NCI-H2081 treated with DMSO at 0.1 percent for 48 hours (cell line): ENCODE measurements around the gene RNF13.
"Not testable (repeated sequence)": the region's sequence is repeated elsewhere in the genome, so short reads cannot be mapped to it uniquely, and the experiment has no call there.

Source experiments
- DNase-seq: peaks from one replicate; lab custom pipeline; 2025; lab: John Stamatoyannopoulos, UW

RNF13 gene

GRCh38 chr3:149957361-149958125 is 144.5 kb downstream of the RNF13 start:
- DNase-seq = no peak

GRCh38 chr3:149958171-149958796 is 145.3 kb downstream of the RNF13 start:
- no peak for DNase-seq

DNA sequence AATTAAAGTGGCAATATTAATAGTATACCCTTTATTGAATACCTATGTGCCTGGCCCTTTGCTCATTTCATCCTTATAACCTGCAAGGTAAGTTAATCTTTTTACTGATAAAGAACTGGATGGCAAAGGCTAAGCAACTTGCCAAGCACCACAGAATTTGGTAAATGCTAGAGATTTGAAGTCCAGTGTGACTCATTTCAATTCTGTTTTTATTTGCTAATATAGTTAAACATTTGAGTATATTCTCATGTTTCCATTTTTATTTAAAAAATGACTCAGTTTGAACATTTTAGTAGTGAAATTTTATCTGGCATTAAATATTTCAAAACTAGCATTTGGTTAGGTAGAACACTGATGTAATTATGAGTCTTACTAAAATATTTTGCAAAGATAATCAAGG is 146.4 kb downstream of the RNF13 start:
- no peak for DNase-seq

DNA sequence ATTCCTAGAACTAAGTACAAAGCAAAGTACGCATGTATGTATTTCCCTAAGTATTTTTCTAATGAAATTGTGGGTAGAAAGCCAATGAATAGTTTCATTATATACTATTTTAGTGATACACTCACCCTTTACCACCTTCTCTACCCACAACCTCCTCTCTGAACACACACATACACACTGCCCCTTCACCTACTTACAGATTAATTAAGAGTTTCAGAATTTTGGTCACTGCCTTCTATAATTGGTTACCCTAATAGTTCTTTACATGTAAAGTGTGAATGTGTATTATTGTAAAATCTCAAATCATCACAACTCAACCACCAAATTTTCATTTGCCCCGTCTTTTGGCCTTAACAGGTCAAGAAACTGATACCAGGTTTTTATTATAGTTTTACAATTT is 150.5 kb downstream of the RNF13 start:
- no peak for DNase-seq

DNA sequence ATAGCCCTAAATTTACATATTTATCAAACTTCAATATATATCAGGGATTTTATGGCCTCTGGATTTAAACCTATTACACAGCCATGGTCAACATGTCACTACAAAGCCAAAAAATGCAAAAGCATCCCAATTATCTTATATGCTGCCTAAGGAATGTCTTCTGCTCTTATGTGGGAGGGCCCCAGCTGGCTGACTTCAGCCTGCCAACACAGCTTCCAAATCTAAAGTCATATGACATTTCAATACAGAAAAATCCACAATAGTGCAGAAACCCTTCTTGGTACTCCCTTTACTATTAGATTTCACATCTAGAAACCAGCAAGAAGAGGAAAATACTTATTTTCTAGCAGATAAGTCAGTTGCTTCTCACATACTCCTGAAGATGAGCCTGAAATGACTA is 151.3 kb downstream of the RNF13 start:
- DNase-seq = no peak

DNA sequence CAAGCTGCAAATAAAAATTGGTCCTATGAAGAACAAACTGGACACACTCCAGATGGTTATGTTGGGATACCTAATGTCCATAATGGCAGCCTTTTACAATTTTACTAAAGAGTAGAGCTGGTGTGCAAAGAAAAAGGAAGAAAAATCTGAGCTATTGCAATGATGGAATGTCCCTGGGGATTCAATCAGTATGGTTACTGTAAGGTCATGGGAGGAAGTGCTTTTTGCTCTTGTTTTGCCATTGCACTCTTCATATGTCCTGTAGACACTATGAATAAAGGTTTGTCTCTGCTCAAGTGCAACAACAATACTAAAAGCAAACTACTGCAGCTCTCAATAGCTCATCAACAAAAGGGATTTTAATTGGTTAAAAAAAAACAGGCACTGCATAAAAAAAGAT is 152.3 kb downstream of the RNF13 start:
- DNase-seq = no peak

- DNase-seq = peak; percentile 65
Measured at GRCh38 chr3:149967086-149967685, 154.2 kb downstream of the RNF13 start.

DNA sequence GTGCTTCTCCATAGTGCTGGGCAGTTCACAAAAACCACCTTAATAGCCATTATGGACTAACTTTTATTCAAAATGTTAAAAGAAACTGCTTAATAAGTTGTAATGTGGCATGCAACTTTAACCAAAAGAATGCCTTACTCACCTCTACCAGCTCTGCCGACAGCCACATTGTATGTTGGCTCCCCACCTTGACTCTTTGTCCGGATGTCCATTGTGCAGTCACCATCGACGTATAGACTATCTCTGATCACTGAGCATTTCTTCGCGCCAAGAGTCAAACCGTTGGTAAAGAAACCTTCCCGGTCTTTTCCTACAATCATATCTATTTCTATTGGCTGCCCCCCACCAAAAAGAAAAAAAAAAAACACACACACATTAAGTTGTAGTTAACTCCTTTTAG is 155.2 kb downstream of the RNF13 start:
- peak; percentile 31 for DNase-seq

GRCh38 chr3:149969110-149969939 is 156.3 kb downstream of the RNF13 start:
- peak; percentile 52 for DNase-seq

DNA sequence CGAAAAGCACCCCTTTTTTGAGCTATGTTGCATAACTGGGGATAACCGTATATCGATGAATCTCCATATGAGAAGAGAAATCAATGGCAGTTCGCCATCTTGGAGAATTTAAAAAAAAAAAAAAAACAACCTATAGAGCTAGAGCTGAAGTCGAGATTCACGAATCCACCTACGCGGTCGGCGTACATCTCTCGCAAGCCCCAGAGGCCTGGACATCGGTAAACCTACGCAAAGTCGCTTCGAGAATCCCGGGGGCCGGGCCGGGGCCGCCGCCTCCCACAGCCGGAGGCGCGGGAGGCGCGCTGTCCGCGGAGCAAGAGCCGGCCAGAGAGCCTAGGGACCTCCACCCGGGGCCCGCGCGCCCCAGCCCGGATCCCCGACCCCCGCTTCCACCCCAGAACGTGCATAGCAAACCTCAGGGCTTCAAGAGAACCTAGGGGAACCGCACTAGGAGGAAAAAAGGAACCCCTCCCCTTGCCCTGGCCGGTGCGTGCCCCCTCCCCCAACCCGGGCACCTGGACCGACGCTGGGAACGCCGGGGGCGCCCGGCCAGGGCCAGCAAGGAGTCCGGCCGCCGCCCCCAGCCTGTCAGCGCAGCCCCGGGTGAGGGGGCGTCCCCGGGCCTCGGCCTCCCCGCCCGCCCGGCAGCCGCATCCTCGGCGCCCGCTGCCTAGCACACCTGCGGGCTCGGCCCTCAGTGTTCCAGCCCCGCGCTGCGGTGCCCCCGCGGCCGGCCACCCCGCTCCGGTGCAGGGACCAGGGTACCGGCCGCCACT is 157.1 kb downstream of the RNF13 start:
- no peak for DNase-seq

DNA sequence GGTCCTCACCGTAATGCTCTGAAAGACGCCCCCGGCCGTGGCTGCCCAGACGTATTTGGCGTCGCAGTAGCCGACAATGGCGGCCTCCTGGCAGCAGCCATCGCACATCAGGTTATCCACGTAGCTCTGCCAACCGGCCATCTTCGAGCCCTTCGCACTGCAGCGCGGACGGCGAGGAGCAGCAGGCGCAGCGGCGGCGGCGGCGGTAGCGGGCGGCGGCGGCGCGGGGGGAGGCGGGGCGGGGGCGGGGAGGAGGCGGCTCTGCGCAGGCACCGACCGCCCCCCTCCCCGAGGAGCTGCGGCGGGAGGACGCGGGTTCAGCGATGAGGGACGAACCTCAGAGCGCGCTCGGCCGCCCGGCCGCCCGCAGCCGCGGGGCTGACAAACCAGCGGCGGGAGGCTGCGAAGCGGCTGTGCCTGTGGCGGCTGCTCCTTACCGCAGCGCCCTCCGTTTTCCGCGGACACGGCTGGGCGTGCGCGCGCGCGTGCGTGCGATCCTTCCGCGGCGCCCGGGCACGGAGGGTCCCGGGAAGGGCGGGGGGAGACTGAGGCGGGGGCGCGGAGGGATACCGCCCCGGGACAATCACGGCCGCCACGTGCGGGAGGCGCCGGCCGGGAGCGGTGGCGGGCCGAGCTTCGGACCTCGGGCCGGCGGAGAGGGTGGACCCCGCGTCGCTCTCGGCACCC is 157.8 kb downstream of the RNF13 start, which contains the start of gene PFN2:
Gene PFN2, minus strand, starts transcription at position 180 of the 687 bp plus-strand sequence. Its CDS starts 39 bp downstream, at position 141.
- DNase-seq = peak; percentile 69

GRCh38 chr3:149971403-149972075 is 158.5 kb downstream of the RNF13 start:
- peak; percentile 73 for DNase-seq

DNA sequence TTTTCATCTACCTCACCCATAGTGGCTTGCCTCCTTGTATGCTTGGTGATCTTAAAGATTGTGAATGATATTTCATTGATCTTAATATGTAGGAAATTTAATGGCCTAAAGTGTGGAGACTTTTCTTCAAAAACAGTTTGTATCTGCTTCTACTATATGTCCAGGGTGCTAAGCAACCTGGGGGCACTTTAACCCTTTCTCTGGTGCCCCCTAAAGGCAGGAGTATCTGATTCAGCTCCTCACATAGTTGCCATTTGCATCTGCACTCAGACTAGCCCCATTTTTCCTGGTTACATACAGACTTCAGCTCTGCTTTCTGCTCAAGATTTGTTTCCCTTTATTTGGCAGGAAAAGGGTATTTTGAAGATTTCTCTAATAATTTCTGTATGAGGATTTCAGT is 162.9 kb downstream of the RNF13 start:
- DNase-seq = no peak

GRCh38 chr3:149977386-149977785 is 164.4 kb downstream of the RNF13 start:
- no peak for DNase-seq

DNA sequence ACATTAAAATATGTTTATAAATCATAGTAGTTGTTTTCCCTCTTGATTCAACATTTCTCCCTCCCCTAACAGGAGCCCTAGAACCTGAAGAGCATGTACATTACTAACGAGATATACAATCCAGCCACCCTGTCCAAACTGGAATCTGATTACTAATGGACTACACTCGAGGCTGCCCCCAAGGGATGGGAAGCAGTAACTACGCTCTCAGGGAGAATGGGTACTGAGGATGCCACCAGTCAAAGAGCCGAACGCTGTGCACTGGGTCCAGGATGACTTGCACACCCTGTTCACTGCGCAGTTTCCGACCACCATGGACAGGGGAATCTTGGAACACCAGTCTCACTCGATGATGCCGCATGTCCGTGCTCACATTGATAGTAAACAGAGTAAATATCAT is 169.0 kb downstream of the RNF13 start:
- DNase-seq = not testable (repeated sequence)

GRCh38 chr3:149983053-149983452 is 170.0 kb downstream of the RNF13 start:
- DNase-seq = not testable (repeated sequence)

- DNase-seq = no peak
Measured at GRCh38 chr3:149983628-149984027, 170.6 kb downstream of the RNF13 start.

DNA sequence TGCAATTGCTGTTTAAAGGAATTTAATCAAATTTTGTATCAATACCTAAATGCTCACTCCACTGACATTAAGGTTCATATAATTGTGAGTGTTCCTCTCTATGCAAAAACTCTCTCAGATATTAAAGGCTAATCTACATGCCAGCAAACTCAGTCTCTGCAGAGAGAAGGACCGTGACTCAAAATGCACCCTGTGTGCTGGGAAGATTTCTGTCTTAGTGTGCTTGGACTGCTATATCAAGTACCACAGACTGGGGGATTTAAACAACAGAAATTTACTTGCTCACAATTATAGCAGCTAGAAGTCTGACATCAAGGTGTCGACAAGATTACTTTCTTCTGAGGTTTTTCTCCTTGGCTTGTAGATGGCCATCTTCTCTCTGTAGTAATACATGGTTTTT is 176.3 kb downstream of the RNF13 start:
- no peak for DNase-seq

- no peak for DNase-seq
Measured at GRCh38 chr3:149990423-149990948, 177.5 kb downstream of the RNF13 start.
